Activated T-cell treated with anti-CD3 and anti-CD28 coated beads for 48 hours (primary cell): Measurements from ENCODE around the gene SH3PXD2A.
"Not testable (repeated sequence)": the region's sequence is repeated elsewhere in the genome, so short reads cannot be mapped to it uniquely, and the experiment has no call there.

Experiments used
- DNase-seq: peaks from one replicate; pipeline ENCODE4 v3.0.0-alpha.2; 2020; ENCODE audit warnings: low read depth

Gene SH3PXD2A

DNA sequence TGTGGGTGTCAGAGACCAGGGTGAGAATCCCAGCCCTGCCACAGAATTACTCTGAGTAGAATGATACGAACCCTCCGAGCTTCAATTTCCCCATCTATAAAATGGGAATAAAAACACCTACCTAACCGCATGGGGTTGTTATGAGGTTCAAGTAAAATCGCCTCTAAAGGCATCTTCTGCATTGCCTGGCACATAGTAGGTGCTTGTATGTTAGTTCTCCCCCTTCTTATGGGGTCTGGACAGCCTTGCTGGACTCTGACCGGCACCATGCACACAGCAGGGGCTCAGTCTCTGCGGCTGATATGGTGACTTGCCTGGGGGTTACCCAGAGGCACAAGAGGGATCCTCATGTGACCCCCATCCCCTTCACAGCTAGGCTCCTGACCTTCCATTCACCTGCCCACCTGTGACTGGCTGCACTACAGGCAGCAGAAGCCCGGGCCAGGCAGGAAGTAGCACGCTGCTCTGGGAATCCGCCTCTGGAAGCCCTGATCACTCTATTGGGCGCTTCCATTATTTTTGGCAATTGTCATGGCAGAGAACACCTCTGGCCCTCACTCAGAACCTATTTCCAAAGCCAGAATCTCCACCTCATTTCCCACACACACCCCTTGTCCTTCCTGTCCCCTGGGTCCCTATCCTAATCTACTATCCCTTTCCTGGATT, 6.0 kb downstream of the SH3PXD2A start:
- no peak for DNase-seq

DNA sequence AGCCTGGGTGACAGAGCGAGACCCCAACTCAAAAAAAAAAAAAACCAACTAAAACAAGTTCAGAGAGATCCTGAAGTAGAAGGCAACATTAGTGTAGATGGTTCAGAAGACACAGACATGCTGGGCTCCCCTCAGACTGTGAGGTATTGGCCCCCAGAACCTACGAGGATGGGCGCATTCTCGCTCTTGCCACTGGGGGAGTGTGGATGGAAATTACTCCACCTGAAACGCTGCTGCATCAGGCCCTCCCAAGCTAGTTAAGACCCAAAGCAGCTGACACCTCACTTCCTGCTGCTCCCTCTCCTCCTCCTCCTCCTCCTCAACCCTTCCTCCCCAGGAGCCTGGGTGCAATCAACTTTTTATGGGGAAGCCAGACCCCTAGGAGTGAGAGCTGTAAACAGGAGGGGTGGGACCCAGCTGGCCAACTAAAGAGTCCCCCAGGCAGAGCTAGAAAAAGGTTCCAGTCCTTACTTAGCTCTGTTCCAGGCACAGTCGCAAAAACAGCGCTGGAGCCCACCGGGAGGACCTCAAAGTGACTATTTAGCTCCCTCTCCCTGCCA, 7.4 kb downstream of the SH3PXD2A start:
- DNase-seq: peak; percentile 14

DNA sequence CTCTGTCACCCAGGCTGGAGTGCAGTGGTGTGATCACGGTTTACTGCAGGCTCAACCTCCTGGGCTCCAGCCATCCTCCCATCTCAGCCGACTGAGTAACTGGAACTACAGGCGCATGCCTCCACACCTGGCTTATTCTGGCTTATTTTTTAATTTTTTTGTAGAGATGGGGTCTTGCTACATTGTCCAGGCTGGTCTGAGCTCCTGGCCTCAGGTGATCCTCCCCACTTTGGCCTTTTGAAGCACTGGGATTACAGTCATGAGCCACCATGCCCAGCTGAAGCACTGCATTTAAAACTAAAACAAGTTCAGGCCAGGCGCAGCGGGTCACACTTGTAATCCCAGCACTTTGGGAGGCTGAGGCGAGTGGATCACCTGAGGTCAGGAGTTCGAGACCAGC, 8.0 kb downstream of the SH3PXD2A start:
- no peak for DNase-seq

DNA sequence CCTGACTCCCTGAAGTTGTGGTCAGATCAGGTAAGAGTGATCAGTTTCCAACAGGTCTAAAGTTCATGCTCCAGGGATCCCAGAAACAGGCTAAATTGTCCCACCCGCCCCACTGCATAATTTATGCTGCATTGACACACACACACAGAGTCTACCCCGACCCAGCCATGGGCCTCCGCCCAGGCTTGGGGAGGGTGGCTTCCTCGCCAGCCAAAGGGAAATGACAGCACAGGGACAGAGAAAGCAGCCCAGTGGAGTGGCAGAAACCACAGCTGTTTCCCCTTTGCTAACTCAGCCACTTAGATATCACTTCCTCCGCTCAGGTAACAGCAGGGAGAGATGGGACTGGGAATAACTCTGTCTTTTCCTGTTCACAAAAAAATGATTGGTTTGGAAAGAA, 9.4 kb downstream of the SH3PXD2A start:
- no peak for DNase-seq

DNA sequence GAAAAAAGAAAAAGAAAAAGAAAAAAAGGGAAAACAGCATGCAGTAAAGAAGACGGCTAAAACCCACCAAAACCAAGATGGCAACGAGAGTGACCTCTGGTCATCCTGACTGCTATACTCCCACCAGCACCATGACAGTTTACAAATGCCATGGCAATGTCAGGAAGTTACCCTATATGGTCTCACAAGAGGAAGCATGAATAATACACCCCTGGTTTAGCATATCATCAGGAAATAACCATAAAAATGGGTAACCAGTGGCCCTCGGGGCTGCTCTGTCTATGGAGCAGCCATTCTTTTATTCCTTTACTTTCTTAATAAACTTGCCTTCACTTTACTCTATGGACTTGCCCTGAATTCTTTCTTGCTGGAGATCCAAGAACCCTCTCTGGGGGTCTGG, 10.0 kb downstream of the SH3PXD2A start:
- not testable (repeated sequence) for DNase-seq

DNA sequence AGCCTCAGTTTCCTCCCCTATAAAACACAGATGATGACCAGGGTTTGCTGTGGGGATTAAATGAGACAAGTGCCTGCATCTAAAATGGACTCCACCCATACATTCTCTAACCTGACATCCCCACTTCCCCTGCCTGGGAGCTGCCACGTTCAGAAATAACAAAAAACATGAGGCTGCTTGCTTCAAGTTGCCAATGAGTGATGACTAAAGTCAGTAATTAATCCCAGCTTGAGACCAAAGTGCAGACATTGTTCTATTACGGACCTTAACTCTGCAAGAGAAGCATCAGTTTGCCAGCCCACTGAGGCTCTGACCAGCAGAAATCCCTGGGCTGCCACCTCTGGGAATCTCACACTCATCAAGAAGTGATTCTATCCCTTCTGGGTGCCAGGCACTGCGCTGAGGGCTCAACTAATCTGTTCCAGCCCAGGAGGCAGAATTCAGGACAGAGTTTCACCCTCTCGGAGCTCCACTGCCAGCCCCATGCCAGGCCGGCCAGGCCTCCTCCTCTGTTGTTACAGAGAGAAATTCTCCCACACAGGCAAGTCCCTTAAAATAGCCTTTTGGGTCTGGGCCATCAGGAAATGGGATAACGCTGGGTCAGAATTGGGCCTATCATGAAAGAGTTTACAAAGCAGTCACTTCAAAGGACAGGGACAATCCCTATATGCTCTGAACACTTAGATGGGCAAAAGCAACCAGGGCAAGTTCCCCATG, 11.4 kb downstream of the SH3PXD2A start:
- no peak for DNase-seq

DNA sequence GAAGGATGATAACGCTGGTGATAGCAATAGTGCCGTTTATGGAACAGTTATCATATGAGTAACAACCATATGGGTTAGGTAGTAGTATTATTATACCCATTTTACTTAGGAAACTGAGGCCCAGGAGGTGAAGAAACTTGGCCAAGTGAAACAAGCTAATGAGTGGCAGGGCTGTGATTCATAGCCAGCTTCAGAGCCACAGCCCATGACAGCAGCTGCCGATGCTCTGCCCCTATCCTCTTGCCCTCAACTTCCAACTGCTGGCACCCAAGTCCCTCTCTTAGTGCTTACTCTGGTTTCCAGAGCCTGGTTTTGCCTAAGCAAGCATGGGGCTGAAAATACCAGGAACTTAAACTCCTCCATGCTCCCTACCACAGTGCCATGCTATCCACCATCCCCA, 12.3 kb downstream of the SH3PXD2A start:
- no peak for DNase-seq

DNA sequence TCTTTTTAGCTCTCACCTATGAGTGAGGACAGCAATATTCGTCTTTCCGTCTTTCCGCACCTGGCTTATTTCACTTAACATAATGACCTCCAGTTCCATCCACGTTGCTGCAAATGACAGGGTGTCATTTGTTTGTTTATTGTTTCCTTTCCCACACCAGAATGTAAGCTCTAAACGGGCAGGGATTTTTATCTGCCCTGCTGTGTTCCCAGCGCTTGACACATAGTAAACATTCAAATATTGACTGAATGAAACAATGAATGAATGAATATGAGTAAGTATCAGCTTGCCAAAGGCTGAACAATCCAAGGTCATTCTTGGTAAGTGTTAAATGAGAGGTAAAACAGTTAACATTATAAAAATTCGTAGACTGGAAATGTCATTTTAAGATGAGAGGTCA, 12.8 kb downstream of the SH3PXD2A start:
- no peak for DNase-seq

DNA sequence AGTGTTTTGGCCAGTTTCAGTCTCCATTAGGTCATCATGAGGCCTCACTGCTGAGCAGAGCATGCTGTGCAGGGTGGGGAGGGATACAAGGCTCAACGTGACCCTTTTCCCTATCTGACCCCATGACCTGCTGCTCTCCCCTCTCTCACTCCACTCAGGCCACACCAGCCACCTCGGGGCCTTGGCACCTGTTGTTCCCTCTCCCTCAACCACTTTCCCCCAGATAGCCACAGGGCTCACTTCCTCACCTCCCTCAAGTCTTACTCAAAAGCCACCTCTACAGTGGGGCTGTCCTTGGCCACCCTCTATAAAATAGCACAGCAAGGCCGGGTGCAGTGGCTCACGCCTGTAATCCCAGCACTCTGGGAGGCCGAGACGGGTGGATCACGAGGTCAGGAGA, 13.9 kb downstream of the SH3PXD2A start:
- DNase-seq: no peak

DNA sequence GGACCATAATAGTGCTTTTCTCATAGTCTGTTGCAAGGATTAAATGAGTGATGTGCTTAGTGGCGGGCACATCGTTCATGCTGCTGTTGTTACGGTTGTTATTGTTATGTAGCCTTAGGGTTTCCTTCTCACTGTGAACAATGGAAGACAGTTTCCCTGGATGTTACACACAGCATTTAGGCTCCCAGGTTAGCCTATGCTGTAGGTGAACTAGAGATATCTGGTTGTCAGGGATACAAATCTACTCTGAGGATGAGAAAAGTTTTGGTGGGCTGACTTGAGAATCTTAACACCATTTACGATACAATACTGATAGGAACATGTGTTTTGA, 14.7 kb downstream of the SH3PXD2A start:
- DNase-seq: no peak

DNA sequence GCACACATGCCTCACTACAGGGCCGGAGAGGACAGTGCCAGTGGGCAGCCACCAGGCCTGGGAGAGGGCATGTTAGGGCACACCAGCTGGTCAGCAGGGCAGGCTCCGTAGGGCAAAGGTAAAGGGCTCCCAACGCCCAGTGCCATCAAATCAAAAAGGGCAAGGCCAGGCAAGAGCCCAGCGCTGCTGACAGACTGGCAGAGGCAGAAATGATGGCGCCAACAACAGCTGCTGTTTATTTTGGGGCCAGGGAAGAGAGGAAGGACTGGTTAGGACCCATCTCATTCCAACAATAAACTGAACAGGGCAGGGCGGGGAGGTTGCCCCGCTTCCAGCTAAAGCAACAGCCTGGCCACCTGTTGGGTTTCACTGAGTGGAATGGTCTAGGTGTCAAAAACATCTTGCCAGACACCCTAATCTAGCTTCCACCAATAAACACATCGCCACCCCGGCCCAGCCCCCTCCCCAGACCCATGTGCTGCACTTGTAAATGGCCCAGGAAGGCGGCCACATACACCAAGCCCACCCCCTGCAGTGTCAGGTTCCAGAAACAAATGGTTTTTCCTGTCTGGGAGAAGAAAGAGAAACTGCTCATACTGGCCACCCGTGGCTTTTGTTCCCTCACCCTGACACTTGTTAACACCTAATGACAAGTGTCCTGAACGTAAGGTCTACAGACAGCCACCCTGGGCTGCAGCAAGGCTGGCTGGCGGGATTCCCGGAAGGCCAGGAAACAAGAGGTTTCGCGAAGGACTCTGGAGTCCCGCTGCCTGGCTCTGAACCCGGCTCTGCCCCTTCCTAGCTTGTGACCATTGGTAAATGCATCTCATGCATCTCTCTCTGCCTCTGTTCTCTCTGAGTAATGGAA, 15.3 kb downstream of the SH3PXD2A start:
- no peak for DNase-seq

DNA sequence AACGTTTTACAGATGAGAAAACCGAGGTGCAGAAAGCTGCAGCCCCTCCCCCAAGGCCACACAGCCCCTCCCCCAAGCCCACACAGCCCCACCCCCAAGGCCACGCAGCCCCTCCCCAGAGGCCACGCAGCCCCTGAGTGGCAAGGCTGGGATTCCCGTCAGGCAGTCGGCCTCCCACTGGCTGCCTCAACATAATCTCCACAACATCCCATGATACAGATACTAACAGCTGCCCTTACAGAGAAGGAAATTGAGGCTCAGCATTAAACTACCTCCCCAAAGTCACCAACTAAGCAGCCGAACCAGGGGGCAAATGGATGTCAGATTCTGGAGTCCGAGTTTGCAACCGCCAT, 15.9 kb downstream of the SH3PXD2A start:
- no peak for DNase-seq

DNA sequence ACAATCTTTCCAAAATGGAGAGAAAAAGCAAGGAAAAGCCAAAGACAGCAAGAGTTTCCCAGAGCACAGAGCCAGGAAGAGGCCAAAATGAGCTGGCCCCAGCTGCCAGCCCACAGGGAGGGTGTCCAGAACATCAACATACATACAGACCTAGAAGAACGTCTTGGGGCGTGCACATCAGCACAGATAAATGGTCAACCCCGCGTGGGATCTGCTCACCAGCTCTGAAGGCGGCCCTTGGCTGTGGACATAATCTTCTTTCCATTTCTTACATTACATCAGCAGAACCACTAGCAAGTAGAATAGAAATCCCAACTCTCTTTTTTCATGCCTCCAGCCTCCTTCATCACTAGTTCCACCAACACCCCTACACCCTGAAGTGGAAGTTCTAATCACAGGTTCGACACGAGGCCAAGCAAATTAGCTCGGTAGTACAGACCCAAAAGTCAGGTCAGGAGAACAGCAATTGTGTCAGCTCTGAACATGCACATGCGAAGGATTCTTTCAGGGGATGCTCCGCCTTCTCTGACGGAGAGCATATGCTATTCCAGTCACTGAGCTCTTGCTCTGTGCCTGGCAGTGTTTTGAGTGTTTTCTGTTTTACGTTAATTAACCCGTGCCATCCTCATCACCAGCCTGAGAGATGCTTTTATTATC, 16.4 kb downstream of the SH3PXD2A start:
- no peak for DNase-seq

DNA sequence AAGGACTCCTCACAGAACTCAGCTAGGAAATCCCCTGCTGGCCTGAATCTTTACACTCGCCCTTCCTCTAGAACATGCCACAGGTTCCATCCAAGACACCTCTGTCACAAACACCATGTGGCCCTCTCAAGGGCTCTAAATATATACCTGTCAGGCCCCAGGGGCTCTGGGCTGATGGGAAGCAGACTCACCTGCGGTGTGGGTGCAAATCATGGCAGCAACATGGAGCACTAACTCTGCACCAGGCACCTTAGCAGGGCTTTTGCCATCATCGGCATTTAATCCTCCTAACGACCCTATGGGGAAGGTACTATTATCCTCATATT, 17.3 kb downstream of the SH3PXD2A start:
- DNase-seq: no peak

DNA sequence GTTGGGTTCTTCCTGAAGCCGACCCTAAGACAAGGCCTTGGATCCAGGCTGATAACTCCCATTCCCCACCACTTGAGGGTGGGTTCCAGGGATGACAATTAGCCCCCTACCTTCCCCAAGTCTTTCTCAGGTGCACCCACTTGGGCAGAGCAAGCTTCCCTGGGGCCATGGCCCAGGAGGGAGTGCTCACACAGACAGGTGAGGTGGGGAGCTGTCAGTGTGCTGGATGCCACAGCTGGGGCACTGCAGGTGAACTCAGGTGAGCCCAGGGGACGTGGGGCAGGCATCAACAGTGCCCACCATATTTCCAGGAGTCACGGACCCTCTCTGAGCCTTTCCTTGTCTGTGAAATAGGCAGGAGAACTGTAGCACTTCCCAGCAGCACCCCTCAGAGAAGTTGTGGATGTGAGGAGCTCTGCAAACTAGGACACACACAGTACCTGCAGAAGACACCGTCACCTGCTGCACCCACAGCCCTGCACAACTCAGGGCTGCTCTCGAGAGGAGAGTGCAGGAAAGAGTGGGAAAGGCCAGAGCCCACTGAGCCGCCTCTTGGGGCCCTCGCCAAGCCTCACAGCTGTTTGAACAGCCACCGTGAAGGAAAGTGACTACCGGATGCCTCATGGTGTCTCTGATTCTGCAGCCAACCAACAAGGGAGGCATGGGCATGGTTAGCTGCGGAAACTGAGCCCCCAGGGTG, 17.9 kb downstream of the SH3PXD2A start:
- no peak for DNase-seq

DNA sequence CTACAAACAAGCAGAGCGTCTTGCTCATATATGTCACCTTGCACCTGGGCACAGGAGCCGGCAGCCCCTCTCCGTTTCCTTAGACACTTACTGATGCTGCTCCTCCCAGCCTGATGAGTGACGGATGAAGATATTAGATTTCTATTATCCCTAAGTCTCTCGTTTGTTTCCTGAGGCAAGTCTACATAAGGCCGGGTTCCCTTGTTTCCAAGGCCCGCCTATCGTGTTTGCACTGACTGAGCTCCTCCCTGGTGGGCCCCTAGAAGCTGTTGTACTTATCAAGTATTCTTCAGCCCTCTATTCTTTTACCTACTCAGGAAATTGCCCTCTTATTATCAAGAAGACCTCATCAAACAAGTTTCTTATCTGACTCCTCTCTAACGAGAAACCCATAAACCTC, 18.5 kb downstream of the SH3PXD2A start:
- DNase-seq: no peak

DNA sequence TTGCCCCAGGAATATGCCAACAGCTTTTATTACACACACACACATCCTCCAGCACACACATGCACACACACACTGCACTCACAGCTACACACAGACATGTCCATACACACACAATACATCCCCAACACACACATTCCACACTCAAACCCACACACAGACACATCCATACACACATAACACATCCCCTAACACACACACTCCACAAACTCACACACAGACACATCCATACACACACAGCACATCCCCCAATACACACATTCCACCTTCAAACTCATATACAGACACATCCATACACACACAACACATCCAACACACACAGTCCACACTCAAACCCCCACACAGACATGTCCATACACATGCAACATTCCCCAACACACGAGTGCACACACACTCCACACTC, 19.1 kb downstream of the SH3PXD2A start:
- DNase-seq: no peak

DNA sequence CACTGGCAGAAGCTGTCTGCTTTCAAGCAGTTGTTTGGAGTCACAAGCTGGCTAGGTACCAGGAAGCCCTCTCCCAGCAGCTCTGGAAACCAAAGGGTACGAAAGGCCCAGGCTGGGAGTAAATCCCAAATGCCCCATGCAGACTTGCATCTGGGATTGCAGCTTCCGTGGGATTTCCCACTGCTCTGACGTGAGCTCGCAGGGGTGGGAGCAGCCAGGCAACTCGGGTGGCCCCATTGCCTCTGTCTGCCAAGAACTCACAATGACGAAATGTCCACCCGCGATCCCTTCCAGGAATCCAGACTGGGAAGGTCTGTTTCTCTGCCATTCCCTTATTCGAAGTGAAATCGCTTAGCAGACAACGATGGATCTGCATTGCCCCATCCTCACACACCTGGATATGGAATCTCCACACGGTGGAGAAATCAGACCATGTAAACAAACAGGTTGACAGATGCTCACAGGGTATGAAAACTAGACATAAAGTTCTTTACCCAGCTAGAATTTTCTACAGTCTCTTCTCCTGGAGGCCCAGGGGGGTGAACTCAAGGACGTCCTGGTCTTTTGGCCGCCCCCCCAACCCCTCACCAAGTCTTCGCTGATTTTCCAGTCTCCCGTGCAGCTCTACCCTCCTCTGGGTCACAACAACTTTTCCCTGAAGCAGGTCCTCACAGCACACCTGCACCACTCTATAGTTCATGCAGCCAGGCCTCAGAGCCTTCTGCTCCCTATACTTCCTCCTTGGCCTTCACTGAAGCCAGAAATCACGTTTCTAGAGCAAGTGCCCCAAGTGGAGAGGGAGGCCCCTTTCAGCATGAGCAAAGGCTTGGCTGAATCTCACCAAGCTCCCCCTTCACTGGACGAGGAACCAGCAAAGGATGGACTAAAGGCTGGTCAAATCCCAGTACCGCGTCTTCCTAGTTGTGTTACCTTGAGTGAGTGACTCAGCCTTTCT, 20.0 kb downstream of the SH3PXD2A start:
- no peak for DNase-seq

DNA sequence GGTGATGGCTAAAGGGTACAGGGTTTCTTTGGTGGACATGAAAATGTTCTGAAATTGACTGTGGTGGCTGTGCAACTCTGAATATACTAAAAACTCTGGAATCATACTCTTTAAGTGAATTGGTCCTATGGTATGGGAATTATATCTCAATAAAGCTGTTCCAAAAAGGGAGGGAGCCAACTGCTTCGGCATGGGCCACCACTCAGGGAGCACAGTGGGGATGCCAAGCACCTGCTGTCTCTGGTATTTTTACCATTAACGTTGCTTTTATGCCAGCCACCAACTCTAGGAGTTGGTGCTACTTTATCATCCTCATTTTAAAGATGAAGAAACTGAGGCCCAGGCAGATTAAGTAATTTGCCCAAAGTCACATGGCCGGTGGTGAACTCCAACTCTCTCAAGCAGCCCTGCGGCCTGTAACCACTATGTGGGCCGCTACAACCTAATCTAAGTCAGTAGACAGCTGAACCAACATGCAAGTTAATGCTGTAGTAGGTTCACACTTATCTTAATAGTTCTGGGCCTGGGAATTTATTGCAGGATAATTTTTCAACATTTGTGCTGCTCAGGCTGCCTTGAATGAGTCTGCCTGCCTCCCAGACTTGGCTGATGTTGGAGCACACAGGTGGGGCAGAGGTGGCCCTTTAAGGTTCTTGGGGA, 20.8 kb downstream of the SH3PXD2A start:
- no peak for DNase-seq

DNA sequence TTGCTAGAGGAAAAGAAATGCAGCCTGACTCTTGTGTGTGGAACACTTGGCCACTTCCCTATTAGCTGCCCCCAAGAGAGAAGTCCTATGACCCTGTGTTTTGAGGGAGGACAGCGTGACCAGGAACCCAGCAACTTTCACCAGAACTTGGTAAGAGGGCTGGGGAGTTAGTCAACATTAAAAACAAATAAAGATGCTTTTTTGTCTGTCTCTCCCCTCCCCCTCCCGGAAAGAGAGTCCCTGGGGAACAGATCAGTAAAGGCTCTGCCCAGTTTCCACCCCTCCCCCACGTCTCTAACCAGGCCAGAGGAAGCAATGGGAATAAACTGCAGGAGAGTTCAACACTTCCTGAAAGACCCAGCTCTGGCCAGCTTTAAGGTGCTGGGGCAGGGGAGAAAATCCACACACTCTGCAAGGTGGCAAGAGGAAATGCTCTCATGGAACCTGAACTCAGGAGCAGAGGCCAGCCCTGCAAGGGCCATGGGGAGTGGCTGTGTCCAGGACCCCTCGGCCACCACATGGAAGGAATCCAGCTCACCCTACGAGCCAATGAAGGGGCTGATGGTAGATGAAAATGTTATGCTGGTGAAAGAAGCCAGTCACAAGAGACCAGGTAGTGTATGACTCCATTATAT, 21.5 kb downstream of the SH3PXD2A start:
- no peak for DNase-seq
